ENCODE data around the gene PHF2. TPM values are rescaled to one million over a fixed set of nuclear protein-coding genes. Genes with fewer than 3 reads are reported as not detected.

The PHF2 gene
- total and polyA plus RNA-seq, 4 donors: 10.3 to 32.4 (median 27.9) TPM

DNA sequence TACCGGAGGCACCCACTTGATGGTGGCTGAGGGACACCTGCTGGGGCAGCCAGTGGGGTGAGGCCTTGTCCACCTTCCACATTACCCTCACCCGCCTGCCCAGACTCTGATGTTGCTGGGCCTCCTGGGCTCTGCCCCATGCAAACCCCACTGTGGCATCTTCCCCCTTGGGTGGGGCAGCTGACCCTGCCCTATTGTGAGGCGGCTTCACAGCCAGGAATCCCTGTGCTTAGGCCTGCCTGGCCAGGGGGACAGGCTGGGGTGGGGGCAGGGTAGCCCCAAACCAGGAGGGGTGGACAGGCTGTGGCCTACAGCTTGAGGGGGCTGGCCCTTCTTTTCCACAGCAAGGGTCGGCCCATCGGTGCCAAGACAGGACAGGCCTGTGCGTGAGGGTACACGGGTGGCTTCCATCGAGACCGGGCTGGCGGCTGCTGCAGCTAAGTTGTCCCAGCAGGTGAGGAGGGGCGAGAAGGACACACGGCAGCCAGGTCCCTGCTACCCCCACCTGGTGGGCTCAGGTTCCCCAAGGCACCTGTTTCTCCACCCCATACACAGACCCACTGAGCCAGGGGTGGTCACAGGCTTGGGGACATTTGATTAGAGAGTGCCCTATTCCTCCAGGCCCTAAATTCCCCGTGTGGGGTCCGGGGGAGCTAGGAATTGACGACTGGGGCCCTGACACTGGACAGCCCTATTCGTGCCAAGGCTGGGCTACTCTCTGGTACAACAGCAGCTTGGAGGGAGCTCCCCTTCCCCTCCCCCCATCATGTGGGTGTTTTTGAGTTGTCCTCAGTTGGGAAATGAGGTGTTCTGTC is 99.2 kb downstream of the PHF2 start:
- DNase-seq (peak; percentile 44 to 75), ATAC-seq (ENCODE audit: low FRiP score) (peak; percentile 5)
- peaks cover 0 to 2% of the 10 kb centered on the region in 2 donors for H3K36me3 ChIP-seq (ENCODE audit: control insufficient read depth in 1 of 2, insufficient read depth in 2 of 2, low read length in 1 of 2)
- no peak overlapping the region for H3K4me3 ChIP-seq (ENCODE audit: low read length in 2 of 2)
- no peaks in the 10 kb centered on the region for H3K9me3 ChIP-seq (ENCODE audit: control insufficient read depth, low read length)
- H3K27me3 ChIP-seq (ENCODE audit: control insufficient read depth in 1 of 2, insufficient read depth in 2 of 2, low read length in 1 of 2): no peaks in the 10 kb centered on the region
- intact Hi-C loops (cut with DNase I): no loop called here
- WGBS, 2 donors: 88 to 92% methylated on average over 16 of the region's 16 CpGs
- no peak overlapping the region for H3K27ac ChIP-seq (ENCODE audit: low read depth in 1 of 2, low read length in 2 of 2)
- no peaks in the 10 kb centered on the region for H3K4me1 ChIP-seq (ENCODE audit: control insufficient read depth in 1 of 2, insufficient read depth in 2 of 2, low read length in 2 of 2)

DNA sequence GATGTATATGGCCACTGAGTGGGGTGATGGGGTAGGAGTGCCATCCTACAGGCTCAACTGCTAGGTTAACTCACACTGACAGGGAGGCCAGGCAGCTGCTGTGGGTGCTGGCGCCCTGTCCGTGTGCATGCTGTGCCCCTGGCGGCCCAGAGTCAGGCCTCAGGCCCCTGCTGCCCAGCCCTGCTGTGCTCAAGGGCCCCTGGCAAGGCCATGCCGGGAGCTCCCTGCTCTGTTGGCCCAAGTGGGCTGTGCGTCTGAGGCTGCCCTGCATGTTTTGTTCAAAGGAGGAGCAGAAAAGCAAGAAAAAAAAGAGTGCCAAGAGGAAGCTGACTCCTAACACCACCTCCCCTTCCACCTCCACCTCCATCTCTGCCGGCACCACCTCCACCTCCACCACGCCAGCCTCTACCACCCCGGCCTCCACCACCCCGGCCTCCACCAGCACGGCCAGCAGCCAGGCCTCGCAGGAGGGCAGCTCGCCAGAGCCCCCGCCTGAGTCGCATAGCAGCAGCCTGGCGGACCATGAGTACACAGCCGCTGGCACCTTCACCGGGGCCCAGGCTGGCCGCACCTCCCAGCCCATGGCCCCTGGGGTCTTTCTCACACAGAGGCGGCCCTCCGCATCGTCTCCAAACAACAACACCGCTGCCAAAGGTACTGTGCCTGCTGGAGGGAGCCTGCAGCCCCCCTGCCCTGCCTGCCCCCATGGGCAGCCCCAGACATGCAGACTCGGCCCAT is 100.1 kb downstream of the PHF2 start:
- H3K36me3 ChIP-seq (ENCODE audit: control insufficient read depth in 1 of 2, insufficient read depth in 2 of 2, low read length in 1 of 2): peaks cover 0 to 2% of the 10 kb centered on the region in 2 donors
- H3K4me3 ChIP-seq (ENCODE audit: low read length in 2 of 2): no peak overlapping the region
- intact Hi-C loops (cut with DNase I): no loop called here
- H3K9me3 ChIP-seq (ENCODE audit: control insufficient read depth, low read length): no peaks in the 10 kb centered on the region
- H3K27me3 ChIP-seq (ENCODE audit: control insufficient read depth in 1 of 2, insufficient read depth in 2 of 2, low read length in 1 of 2): no peaks in the 10 kb centered on the region
- ATAC-seq (ENCODE audit: low FRiP score): no peak
- H3K27ac ChIP-seq (ENCODE audit: low read depth in 1 of 2, low read length in 2 of 2): no peak overlapping the region
- 92 to 93% methylated on average over 21 to 23 of the region's 23 CpGs for WGBS, 2 donors
- peak; percentile 44 to 71 for DNase-seq
- no peaks in the 10 kb centered on the region for H3K4me1 ChIP-seq (ENCODE audit: control insufficient read depth in 1 of 2, insufficient read depth in 2 of 2, low read length in 2 of 2)

DNA sequence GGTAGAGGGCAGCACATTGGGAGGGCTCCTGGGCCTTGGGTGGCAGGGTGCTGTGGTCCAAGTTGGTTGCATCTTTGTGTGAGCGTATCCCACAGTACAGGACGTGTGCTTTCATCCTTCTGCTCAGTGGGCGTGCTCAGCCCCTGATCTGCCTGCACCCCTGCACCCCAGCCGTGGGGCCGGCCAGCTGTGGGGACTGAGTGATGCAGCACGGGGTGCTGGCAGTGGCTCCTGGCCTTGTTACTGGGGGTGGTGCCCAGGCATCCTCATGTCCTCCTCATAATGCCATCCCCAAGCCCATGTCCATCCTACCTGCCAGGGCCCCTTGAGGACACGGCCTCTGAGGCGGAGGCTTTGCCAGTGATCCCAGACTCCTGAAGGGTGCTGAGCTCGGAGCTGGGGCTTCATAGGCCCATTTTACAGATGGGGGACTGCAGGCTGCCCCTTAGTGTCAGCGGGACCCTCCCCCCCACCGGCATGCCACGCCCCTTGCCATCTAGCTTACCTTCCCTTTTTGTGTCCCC is 100.7 kb downstream of the PHF2 start:
- Histone ChIP-seq H3K27ac (ENCODE audit: low read depth in 1 of 2, low read length in 2 of 2) (no peak overlapping the region), H3K36me3 (ENCODE audit: control insufficient read depth in 1 of 2, insufficient read depth in 2 of 2, low read length in 1 of 2) (peaks cover 0 to 2% of the 10 kb centered on the region in 2 donors), H3K4me3 (ENCODE audit: low read length in 2 of 2) (no peak overlapping the region), H3K9me3 (ENCODE audit: control insufficient read depth, low read length) (no peaks in the 10 kb centered on the region), H3K27me3 (ENCODE audit: control insufficient read depth in 1 of 2, insufficient read depth in 2 of 2, low read length in 1 of 2) (no peaks in the 10 kb centered on the region), H3K4me1 (ENCODE audit: control insufficient read depth in 1 of 2, insufficient read depth in 2 of 2, low read length in 2 of 2) (no peaks in the 10 kb centered on the region)
- peak; percentile 38 to 71 for DNase-seq
- ATAC-seq (ENCODE audit: low FRiP score): no peak
- intact Hi-C loops (cut with DNase I): no loop called here
- 96% methylated on average over 12 of the region's 12 CpGs for WGBS, 2 donors

DNA sequence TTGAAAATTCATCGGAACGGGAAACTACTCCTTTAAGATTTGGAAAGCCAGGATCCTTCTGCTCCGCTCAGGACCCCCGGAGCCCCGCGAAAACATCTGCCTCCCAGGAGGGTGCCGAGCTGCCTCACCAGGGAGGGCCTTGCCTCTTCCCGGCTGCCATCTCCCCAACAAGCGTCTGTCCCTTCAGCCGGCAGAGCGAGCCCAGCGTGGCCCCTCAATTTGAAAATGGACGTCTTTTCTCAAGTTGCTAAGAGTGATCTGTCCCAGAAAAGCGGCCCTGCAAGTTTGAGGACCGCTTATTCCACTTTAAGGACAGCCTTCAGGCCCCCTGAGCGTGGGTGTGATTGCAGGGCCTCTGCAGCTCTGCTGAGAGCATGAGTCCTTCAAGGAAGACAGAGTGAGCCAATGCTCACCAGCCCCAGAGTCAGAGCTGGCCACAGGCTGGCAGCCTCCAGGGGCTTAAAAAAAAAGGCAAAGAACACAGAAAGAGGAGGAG is 101.3 kb downstream of the PHF2 start:
- H3K36me3 ChIP-seq (ENCODE audit: control insufficient read depth in 1 of 2, insufficient read depth in 2 of 2, low read length in 1 of 2): peaks cover 0 to 2% of the 10 kb centered on the region in 2 donors
- H3K4me1 ChIP-seq (ENCODE audit: control insufficient read depth in 1 of 2, insufficient read depth in 2 of 2, low read length in 2 of 2): no peaks in the 10 kb centered on the region
- intact Hi-C loops (cut with DNase I): no loop called here
- ATAC-seq (ENCODE audit: low FRiP score) (no peak), DNase-seq (peak; percentile 38 to 63)
- no peak overlapping the region for H3K27ac ChIP-seq (ENCODE audit: low read depth in 1 of 2, low read length in 2 of 2)
- WGBS, 2 donors: 96 to 97% methylated on average over 16 of the region's 16 CpGs
- H3K4me3 ChIP-seq (ENCODE audit: low read length in 2 of 2): no peak overlapping the region
- H3K27me3 ChIP-seq (ENCODE audit: control insufficient read depth in 1 of 2, insufficient read depth in 2 of 2, low read length in 1 of 2): no peaks in the 10 kb centered on the region
- no peaks in the 10 kb centered on the region for H3K9me3 ChIP-seq (ENCODE audit: control insufficient read depth, low read length)

DNA sequence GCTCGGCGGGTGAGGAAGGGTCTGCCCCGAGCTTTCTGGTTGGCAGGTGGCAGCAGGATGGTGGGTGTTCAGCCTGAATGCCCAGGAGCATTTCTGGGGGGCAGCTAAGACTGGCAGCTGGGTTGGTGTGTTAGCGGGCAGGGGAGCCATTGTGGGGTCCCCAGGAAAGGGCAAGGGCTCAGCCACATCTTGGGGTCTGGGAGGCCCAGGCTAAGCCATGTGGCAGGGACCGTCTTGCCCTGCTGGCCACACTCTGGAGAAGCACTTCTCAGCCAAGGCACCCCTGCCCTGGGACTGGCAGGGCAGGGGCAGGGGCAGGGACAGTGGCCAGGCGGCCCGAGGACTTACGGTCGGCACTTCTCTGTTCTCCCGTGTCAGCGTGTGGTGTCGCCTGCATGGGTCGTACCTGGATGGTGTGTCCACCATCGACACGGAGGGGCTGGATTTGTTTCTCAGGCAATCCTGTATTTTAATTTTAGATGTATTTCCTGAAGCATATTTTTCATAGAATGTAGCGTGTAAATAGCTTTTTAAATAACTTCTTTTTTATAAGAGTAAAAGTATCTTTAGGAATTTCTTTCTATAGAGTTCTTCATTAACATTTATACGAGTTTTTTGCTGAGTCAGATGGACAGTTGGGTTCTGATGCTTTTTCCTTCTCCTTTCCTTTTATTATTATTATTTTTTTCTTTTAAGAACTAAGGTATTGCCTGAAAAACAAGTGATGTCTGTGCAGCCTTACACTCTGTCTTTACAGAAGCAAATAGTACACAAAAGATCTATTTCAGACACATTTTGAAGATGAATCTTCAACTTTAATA is 102.0 kb downstream of the PHF2 start:
- Histone ChIP-seq H3K27me3 (ENCODE audit: control insufficient read depth in 1 of 2, insufficient read depth in 2 of 2, low read length in 1 of 2) (no peaks in the 10 kb centered on the region), H3K4me3 (ENCODE audit: low read length in 2 of 2) (no peak overlapping the region), H3K27ac (ENCODE audit: low read depth in 1 of 2, low read length in 2 of 2) (no peak overlapping the region), H3K9me3 (ENCODE audit: control insufficient read depth, low read length) (no peaks in the 10 kb centered on the region), H3K4me1 (ENCODE audit: control insufficient read depth in 1 of 2, insufficient read depth in 2 of 2, low read length in 2 of 2) (no peaks in the 10 kb centered on the region), H3K36me3 (ENCODE audit: control insufficient read depth in 1 of 2, insufficient read depth in 2 of 2, low read length in 1 of 2) (peaks cover 0 to 2% of the 10 kb centered on the region in 2 donors)
- DNase-seq (peak; percentile 33 to 53), ATAC-seq (ENCODE audit: low FRiP score) (no peak)
- 83 to 89% methylated on average over 17 of the region's 17 CpGs for WGBS, 2 donors
- intact Hi-C loops (cut with DNase I): no loop called here

DNA sequence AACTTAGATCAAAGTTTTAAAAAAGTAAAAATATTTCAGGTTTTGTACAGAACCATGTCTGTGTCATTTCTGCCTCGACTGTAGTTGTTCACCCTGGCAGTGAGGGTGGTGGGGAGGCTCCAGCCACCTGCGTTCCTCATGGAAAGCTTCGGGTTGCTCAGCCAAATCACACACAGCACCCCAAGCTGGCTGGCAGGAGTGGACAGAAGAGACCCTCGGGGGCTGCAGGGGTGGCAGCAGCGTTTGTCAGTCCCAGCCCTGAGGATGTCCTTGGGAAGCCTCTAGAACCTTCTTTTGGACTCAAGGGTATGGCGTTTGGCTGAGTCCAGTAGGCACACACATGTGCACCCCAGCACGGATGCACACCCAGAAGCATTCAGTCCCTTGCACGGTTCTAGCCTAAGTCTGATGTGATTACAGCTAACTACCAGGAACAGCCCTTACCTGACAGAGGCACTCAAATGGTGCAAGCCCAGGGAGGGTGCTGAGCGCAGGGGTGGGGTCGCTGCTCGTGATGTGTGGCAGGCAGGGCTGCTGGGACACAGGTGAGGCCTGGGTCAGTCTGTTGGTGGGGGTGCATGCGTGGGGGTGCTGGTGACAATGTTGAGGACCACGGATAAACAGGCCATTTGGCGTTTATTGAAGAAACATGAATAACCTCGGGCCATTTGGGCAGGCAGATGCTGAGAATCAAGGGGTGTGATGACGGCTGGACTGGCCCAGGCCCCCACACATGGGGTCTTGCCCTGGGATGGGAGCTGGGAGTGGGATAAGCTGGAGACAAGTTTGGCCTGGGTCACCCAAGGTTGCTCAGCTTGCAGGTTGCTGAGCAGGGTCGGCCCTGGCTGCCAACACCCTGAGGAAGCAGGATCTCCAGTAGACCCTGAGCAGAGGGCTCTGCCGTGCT is 103.4 kb downstream of the PHF2 start:
- Histone ChIP-seq H3K27ac (ENCODE audit: low read depth in 1 of 2, low read length in 2 of 2) (no peak overlapping the region), H3K36me3 (ENCODE audit: control insufficient read depth in 1 of 2, insufficient read depth in 2 of 2, low read length in 1 of 2) (peaks cover 0 to 2% of the 10 kb centered on the region in 2 donors), H3K4me1 (ENCODE audit: control insufficient read depth in 1 of 2, insufficient read depth in 2 of 2, low read length in 2 of 2) (no peaks in the 10 kb centered on the region), H3K4me3 (ENCODE audit: low read length in 2 of 2) (no peak overlapping the region), H3K9me3 (ENCODE audit: control insufficient read depth, low read length) (no peaks in the 10 kb centered on the region), H3K27me3 (ENCODE audit: control insufficient read depth in 1 of 2, insufficient read depth in 2 of 2, low read length in 1 of 2) (no peaks in the 10 kb centered on the region)
- WGBS, 2 donors: 69 to 71% methylated on average over 18 of the region's 18 CpGs
- intact Hi-C loops (cut with DNase I): no loop called here
- DNase-seq (peak in 1 of 2 donors; percentile 16), ATAC-seq (ENCODE audit: low FRiP score) (no peak)

DNA sequence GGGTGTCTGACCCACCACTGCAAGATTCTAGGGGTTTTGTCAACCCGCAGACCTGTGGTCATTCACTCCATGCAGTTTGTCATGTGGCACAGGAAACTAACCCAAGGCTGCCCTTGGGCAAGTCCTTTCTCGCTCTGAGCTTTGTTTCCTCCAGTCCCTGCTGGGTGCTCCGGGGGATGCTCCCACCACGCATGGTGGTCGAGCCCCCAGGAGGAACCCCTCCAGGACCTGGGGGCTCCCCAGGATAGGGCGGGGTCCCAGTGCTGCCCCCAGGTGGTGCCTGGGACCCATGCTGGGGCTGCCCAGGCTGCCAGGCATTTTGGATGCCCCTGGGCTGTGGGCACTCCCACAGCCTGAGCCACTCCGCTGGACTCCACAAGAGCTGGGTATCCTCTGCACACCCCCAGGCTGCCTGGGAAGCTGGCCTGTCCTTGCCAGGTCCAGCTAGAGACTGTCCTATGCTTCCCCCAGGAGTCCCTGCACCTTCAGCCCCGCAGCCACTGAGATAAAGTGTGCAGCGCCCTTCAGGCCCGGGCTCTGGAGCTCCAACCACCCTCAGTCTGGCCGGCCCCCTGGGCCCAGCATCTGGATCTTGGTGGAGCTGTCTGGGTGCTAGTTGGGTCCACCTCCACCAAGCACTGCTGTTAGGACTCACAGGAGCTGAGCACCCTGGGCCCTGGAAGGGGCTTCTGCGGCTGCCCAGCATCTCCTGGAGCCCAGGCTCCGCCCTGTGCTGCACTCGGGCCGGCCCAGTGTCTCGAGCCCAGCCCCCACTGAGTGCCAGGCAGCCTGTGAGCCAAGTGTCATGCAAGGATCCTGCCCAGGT is 104.3 kb downstream of the PHF2 start:
- no peaks in the 10 kb centered on the region for H3K4me1 ChIP-seq (ENCODE audit: control insufficient read depth in 1 of 2, insufficient read depth in 2 of 2, low read length in 2 of 2)
- no peaks in the 10 kb centered on the region for H3K27me3 ChIP-seq (ENCODE audit: control insufficient read depth in 1 of 2, insufficient read depth in 2 of 2, low read length in 1 of 2)
- no peak for ATAC-seq (ENCODE audit: low FRiP score)
- no peaks in the 10 kb centered on the region for H3K9me3 ChIP-seq (ENCODE audit: control insufficient read depth, low read length)
- H3K36me3 ChIP-seq (ENCODE audit: control insufficient read depth in 1 of 2, insufficient read depth in 2 of 2, low read length in 1 of 2): peaks cover 0 to under 1% of the 10 kb centered on the region in 2 donors
- 75 to 76% methylated on average over 16 of the region's 16 CpGs for WGBS, 2 donors
- peak; percentile 36 to 73 for DNase-seq
- no peak overlapping the region for H3K4me3 ChIP-seq (ENCODE audit: low read length in 2 of 2)
- intact Hi-C loops (cut with DNase I): no loop called here
- H3K27ac ChIP-seq (ENCODE audit: low read depth in 1 of 2, low read length in 2 of 2): no peak overlapping the region

Data from aorta (tissue), 5 donors.